ENCODE data around the gene ARHGAP19.
"Not testable (repeated sequence)": the region's sequence is repeated elsewhere in the genome, so short reads cannot be mapped to it uniquely, and the experiment has no call there.

ARHGAP19 gene

GRCh38 chr10:97297556-97298222 lies 5.3 kb upstream of the ARHGAP19 start:
- FAIRE-seq = no peak
- no peak for DNase-seq (ENCODE audit: insufficient read length, low spot score)
- TF ChIP-seq, protein P1, sequence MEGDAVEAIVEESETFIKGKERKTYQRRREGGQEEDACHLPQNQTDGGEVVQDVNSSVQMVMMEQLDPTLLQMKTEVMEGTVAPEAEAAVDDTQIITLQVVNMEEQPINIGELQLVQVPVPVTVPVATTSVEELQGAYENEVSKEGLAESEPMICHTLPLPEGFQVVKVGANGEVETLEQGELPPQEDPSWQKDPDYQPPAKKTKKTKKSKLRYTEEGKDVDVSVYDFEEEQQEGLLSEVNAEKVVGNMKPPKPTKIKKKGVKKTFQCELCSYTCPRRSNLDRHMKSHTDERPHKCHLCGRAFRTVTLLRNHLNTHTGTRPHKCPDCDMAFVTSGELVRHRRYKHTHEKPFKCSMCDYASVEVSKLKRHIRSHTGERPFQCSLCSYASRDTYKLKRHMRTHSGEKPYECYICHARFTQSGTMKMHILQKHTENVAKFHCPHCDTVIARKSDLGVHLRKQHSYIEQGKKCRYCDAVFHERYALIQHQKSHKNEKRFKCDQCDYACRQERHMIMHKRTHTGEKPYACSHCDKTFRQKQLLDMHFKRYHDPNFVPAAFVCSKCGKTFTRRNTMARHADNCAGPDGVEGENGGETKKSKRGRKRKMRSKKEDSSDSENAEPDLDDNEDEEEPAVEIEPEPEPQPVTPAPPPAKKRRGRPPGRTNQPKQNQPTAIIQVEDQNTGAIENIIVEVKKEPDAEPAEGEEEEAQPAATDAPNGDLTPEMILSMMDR (IDR thresholded peaks at IDR 0.05; ENCODE audit: insufficient read depth, missing control alignments) = no peak

- TF ChIP-seq, protein P1 (IDR thresholded peaks at IDR 0.05; ENCODE audit: insufficient read depth, missing control alignments) = no peak
- DNase-seq (ENCODE audit: insufficient read length, low spot score) = no peak
- FAIRE-seq = no peak
Observed at GRCh38 chr10:97292862-97293198, 393 bp upstream of the ARHGAP19 start.

DNA sequence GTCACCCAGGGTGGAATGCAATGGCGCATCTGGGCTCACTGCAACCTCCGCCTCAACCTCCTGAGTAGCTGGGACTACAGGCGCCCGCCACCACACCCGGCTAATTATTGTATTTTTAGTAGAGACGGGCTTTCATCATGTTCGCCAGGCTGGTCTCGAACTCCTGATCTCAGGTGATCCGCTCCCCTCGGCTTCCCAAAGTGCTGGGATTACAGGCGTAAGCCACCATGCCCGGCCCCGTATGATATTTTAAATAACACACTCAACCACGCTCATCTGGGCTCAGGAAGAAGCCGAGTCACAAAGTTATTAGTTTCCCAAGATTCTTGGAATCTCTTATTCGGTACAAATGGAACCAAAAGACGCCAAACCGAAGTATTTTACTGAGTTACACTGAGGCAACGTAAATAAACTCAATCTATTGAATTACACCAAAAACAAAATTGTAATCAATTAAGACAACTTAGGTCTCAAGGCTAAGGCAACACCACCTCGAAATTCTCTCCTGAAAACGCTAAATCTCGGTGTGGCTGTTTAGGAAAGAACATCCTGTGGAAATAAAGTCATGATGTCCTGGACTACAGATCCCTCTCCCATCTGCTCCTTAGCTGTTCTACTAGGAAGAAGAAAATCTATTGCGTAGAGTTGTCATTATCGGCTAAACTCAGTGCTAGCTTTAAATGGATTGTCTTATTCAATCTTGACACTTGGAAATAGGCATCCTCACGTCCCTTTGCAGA lies 910 bp downstream of the ARHGAP19 start:
- FAIRE-seq = no peak
- no peak for DNase-seq (ENCODE audit: insufficient read length, low spot score)

DNA sequence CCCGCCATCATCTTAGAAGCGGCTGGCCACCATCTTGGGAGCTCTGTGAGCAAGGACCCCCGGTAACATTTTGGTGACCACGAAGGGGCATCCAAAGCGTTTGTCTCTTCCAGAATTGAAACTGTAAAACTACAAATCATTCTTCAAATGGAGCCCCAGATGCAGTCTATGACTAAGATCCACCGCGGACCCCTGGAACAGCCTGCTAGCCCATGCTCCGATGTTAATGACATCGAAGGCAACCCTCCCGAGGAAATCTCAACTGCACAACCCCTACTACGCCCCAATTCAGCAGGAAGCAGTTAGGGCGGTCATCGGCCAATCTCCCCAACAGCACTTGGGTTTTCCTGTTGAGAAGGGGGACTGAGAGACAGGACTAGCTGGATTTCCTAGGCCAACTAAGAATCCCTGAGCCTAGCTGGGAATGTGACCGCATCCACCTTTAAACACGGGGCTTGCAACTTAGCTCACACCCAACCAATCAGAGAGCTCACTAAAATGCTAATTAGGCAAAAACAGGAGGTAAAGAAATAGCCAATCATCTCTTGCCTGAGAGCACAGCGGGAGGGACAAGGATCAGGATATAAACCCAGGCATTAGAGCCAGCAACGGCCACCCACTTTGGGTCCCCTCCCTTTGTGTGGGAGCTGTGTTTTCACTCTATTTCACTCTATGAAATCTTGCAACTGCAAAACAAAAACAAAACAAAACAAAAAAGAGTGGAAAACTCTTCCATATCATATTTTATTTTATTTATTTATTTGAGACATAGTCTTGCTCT lies 1.7 kb downstream of the ARHGAP19 start:
- DNase-seq (ENCODE audit: insufficient read length, low spot score); FAIRE-seq: not testable (repeated sequence)

More for the DNA sequence above, 910 bp downstream of the ARHGAP19 start:
- TF ChIP-seq, protein P1 (IDR thresholded peaks at IDR 0.05; ENCODE audit: insufficient read depth, missing control alignments) = no peak

- FAIRE-seq; DNase-seq (ENCODE audit: insufficient read length, low spot score): not testable (repeated sequence)
Observed at GRCh38 chr10:97290076-97290475, 2.4 kb downstream of the ARHGAP19 start.

DNA sequence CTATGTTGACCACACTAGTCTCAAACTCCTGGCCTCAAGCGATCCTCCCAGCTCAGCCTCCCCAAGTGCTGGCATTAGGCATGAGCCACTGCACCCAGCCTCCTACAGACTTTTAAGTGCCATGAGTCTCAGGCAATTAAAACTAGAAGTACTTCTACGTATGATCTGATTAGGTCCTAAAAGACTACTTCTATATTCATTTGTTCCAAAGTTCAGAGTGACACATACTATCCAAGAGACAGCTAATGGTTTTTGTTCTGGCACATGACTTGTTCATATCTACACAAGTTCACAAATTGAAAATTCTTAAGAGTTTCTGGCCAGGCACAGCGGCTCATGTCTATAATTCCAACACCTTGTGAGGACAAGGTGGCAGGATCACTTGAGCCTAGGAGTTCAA lies 11.7 kb downstream of the ARHGAP19 start:
- TF ChIP-seq, protein P1 (IDR thresholded peaks at IDR 0.05; ENCODE audit: insufficient read depth, missing control alignments) = no peak
- FAIRE-seq (no peak), DNase-seq (ENCODE audit: insufficient read length, low spot score) (no peak)

- TF ChIP-seq, protein P1 (IDR thresholded peaks at IDR 0.05; ENCODE audit: insufficient read depth, missing control alignments) = no peak
- DNase-seq (ENCODE audit: insufficient read length, low spot score) (no peak), FAIRE-seq (no peak)
Observed at GRCh38 chr10:97279121-97279815, 13.2 kb downstream of the ARHGAP19 start.
